MM.1S (cell line): ENCODE measurements around the gene KRTAP20-1.

Experiments
- DNase-seq: peaks from one replicate; pipeline ENCODE4 v3.0.0-alpha.2; 2015
- H2AFZ ChIP-seq: fragments of 300-600 bp; sonication (generic); 2 replicates; pipeline ENCODE4 v1.6.0; 2016; ENCODE audit warnings: antibody characterized with exemption, low read length
- H3F3A ChIP-seq: fragments of 300-600 bp; sonication (generic); 2 replicates; pipeline ENCODE4 v1.6.1; 2016; ENCODE audit warnings: mild to moderate bottlenecking, antibody characterized with exemption, low read length, moderate library complexity, mixed read lengths; ENCODE audit not compliant: insufficient read depth
- H3K27ac ChIP-seq: fragments of 300-600 bp; sonication (generic); 2 replicates; pipeline ENCODE4 v1.5.1; 2016; ENCODE audit warnings: mild to moderate bottlenecking, low read length
- H3K27me3 ChIP-seq: fragments of 300-600 bp; sonication (generic); replicated peaks from 2 replicates; pipeline ENCODE4 v1.6.0; 2016; ENCODE audit warnings: low read length; ENCODE audit not compliant: insufficient read depth
- H3K36me3 ChIP-seq: fragments of 300-600 bp; sonication (generic); replicated peaks from 2 replicates; pipeline ENCODE4 v1.6.1; 2016; ENCODE audit warnings: mild to moderate bottlenecking, low read length, mixed read lengths; ENCODE audit not compliant: insufficient read depth
- H3K4me1 ChIP-seq: fragments of 300-600 bp; sonication (generic); 2 replicates; pipeline ENCODE4 v1.6.1; 2016; ENCODE audit warnings: low read length, mixed read lengths
- H3K4me2 ChIP-seq: fragments of 300-600 bp; sonication (generic); 2 replicates; pipeline ENCODE4 v1.6.0; 2016; ENCODE audit warnings: low read depth, low read length
- H3K4me3 ChIP-seq: fragments of 300-600 bp; sonication (generic); 2 replicates; pipeline ENCODE4 v1.5.1; 2016; ENCODE audit warnings: low read length, mixed read lengths
- H3K79me2 ChIP-seq: fragments of 300-600 bp; sonication (generic); 2 replicates; pipeline ENCODE4 v1.6.1; 2016; ENCODE audit warnings: mixed run types, low read length, mixed read lengths
- H3K9ac ChIP-seq: fragments of 300-600 bp; sonication (generic); 2 replicates; pipeline ENCODE4 v1.6.1; 2016; ENCODE audit warnings: low read length, mixed read lengths
- H3K9me2 ChIP-seq: fragments of 300-600 bp; sonication (generic); replicated peaks from 2 replicates; pipeline ENCODE4 v1.6.1; 2016; ENCODE audit warnings: mild to moderate bottlenecking, low read length, mixed read lengths; ENCODE audit not compliant: insufficient read depth
- H3K9me3 ChIP-seq: fragments of 300-600 bp; sonication (generic); replicated peaks from 2 replicates; pipeline ENCODE4 v1.6.1; 2016; ENCODE audit warnings: mild to moderate bottlenecking, low read length, mixed read lengths; ENCODE audit not compliant: insufficient read depth
- H4K20me1 ChIP-seq: fragments of 300-600 bp; sonication (generic); 2 replicates; pipeline ENCODE4 v1.6.1; 2016; ENCODE audit warnings: mild to moderate bottlenecking, low read length, moderate library complexity, mixed read lengths; ENCODE audit not compliant: insufficient read depth
- CTCF ChIP-seq: fragments of 300-600 bp; sonication (generic); IDR thresholded peaks from 2 replicates; pipeline ENCODE4 v1.5.1; 2016; ENCODE audit warnings: antibody characterized with exemption, low read length, mixed read lengths
- EZH2 ChIP-seq: fragments of 300-600 bp; sonication (generic); optimal IDR thresholded peaks from 2 replicates; pipeline ENCODE3; 2017; ENCODE audit warnings: low read depth, mild to moderate bottlenecking, antibody characterized with exemption, low read length, mixed read lengths
- EZH2phosphoT487 ChIP-seq: fragments of 300-600 bp; sonication (generic); IDR thresholded peaks from 2 replicates; pipeline ENCODE4 v1.6.1; 2018; ENCODE audit warnings: antibody characterized with exemption, low read length

Gene KRTAP20-1

DNA sequence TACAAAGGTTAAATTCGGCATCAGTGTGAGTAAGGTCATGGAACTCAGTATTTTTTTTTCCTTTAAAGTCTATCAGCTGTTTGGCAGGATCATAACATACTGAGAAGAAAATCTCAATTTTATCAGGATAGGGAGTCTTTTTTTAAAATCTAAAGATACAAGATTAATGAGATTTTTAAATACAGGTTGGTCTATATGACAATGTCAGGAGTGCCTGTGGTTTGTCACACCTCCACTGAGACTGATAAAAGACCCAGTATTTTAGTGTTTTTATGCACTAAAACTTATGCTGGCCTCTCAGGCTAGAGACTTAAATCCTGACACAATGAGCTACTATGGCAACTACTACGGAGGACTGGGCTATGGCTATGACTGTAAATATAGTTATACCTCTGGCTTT, 26.3 kb downstream of the KRTAP20-1 start, which contains the start of gene KRTAP20-3:
KRTAP20-3 (plus strand) TSS at position 301 of the 400 bp plus-strand sequence.
- no peaks in the 10 kb centered on the region for H3K9me3 ChIP-seq
- no peaks in the 10 kb centered on the region for H3K4me1 ChIP-seq
- no peak within 1 kb of the TSS for H3K4me2 ChIP-seq
- H3F3A ChIP-seq: no peaks in the 10 kb centered on the region
- H4K20me1 ChIP-seq: no peaks in the 10 kb centered on the region
- no peak for DNase-seq
- H3K27me3 ChIP-seq: no peaks in the 10 kb centered on the region
- no peaks in the 10 kb centered on the region for H3K79me2 ChIP-seq
- no peak within 1 kb of the TSS for H3K9ac ChIP-seq
- H3K9me2 ChIP-seq: no peaks in the 10 kb centered on the region
- H3K4me3 ChIP-seq: no peak within 1 kb of the TSS
- H3K27ac ChIP-seq: no peak within 1 kb of the TSS
- no peak within 1 kb of the TSS for H2AFZ ChIP-seq
- TF ChIP-seq EZH2phosphoT487 (no peak), CTCF (no peak), EZH2 (no peak)
- no peaks in the 10 kb centered on the region for H3K36me3 ChIP-seq

DNA sequence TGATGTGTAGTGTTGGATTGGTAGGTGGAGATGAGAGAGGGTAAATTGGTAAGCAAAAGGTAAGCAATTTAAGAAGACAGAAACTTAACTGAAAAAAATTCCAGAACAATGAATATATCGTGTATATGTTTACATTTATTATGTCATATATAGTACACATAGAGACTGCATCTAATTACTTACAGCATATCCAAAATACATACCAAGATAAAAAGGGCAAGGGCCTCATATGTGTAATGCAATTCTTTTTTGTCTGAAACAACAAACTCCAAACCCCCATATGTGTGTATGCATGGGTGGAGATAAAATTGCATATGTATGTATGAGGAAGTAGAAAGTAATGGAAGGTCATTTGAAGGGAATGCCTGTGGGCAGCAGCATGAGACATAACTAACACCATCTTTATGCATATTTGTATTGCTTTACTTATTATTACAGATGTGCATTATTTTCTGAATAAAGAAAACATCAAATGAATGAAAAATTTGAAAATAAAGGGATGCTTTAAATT, 30.7 kb downstream of the KRTAP20-1 start:
- Histone ChIP-seq H3K27me3 (no peaks in the 10 kb centered on the region), H3K79me2 (no peaks in the 10 kb centered on the region), H3K4me2 (no peak overlapping the region), H3K9ac (no peak overlapping the region), H3K4me3 (no peak overlapping the region), H2AFZ (no peak overlapping the region), H3K9me3 (no peaks in the 10 kb centered on the region), H3F3A (no peaks in the 10 kb centered on the region), H3K9me2 (no peaks in the 10 kb centered on the region), H3K36me3 (no peaks in the 10 kb centered on the region), H3K27ac (no peak overlapping the region), H4K20me1 (no peaks in the 10 kb centered on the region), H3K4me1 (no peaks in the 10 kb centered on the region)
- DNase-seq: no peak
- TF ChIP-seq EZH2 (no peak), EZH2phosphoT487 (no peak), CTCF (no peak)

DNA sequence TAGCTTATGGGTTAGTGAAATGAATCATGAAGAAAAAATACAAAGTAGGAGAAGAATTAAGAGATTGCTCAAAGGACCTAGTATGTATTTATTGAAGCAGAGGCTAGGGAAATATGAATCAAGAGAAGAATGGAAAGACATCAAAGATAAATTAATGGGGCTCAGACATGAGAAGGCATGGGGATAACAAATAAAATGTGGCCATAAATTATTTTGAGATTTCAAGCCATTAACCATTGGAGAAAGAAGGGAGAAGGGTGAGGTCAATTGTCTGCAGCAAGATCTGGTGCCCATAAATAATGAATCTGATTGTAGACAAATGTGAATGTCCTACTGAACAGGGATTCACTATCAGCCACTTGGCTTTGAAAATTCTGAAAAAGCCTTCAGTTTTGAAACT, 36.7 kb downstream of the KRTAP20-1 start:
- H3K27me3 ChIP-seq: no peaks in the 10 kb centered on the region
- no peaks in the 10 kb centered on the region for H3K79me2 ChIP-seq
- H2AFZ ChIP-seq: no peak overlapping the region
- no peaks in the 10 kb centered on the region for H4K20me1 ChIP-seq
- no peak overlapping the region for H3K4me2 ChIP-seq
- no peaks in the 10 kb centered on the region for H3K4me1 ChIP-seq
- no peaks in the 10 kb centered on the region for H3K9me3 ChIP-seq
- no peaks in the 10 kb centered on the region for H3K36me3 ChIP-seq
- no peak overlapping the region for H3K9ac ChIP-seq
- H3K27ac ChIP-seq: no peak overlapping the region
- no peaks in the 10 kb centered on the region for H3F3A ChIP-seq
- no peak for TF ChIP-seq EZH2phosphoT487
- TF ChIP-seq EZH2: no peak
- no peak for TF ChIP-seq CTCF
- H3K9me2 ChIP-seq: no peaks in the 10 kb centered on the region
- no peak for DNase-seq
- no peak overlapping the region for H3K4me3 ChIP-seq
